ENCODE data around the gene ZDHHC16.

GRCh38 chr10:97463363-97464132 lies 17.6 kb downstream of the ZDHHC16 start:
- TF ChIP-seq, protein P1, sequence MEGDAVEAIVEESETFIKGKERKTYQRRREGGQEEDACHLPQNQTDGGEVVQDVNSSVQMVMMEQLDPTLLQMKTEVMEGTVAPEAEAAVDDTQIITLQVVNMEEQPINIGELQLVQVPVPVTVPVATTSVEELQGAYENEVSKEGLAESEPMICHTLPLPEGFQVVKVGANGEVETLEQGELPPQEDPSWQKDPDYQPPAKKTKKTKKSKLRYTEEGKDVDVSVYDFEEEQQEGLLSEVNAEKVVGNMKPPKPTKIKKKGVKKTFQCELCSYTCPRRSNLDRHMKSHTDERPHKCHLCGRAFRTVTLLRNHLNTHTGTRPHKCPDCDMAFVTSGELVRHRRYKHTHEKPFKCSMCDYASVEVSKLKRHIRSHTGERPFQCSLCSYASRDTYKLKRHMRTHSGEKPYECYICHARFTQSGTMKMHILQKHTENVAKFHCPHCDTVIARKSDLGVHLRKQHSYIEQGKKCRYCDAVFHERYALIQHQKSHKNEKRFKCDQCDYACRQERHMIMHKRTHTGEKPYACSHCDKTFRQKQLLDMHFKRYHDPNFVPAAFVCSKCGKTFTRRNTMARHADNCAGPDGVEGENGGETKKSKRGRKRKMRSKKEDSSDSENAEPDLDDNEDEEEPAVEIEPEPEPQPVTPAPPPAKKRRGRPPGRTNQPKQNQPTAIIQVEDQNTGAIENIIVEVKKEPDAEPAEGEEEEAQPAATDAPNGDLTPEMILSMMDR (IDR thresholded peaks at IDR 0.05 in 8 of 11, conservative IDR thresholded peaks at IDR 0.05 in 3 of 11), result peak; percentile 47 to 84 (median 74)
- TF ChIP-seq POLR2A (IDR thresholded peaks at IDR 0.05) (no peak), POLR2AphosphoS5 (IDR thresholded peaks at IDR 0.05) (peak in 1 of 3 donors; percentile 31)

Data from spleen (tissue), 7 donors.